ENCODE data around the gene CLCA4.

- TF ChIP-seq CTCF (IDR thresholded peaks at IDR 0.05; ENCODE audit: low read depth, low read length, missing input control): no peak
- TF ChIP-seq JUND (IDR thresholded peaks at IDR 0.05): no peak
- TF ChIP-seq EGR1 (IDR thresholded peaks at IDR 0.05; ENCODE audit: low read depth in 2 of 2): no peak
- TF ChIP-seq RXRA (IDR thresholded peaks at IDR 0.05): no peak
- TF ChIP-seq REST (IDR thresholded peaks at IDR 0.05): no peak
- no peak for TF ChIP-seq TAF1 (conservative IDR thresholded peaks at IDR 0.05)
- TF ChIP-seq MAX (IDR thresholded peaks at IDR 0.05): no peak
- TF ChIP-seq HNF4G (IDR thresholded peaks at IDR 0.05): no peak
- TF ChIP-seq RAD21 (IDR thresholded peaks at IDR 0.05): no peak
- no peak for TF ChIP-seq FOXA1 (IDR thresholded peaks at IDR 0.05)
- TF ChIP-seq SP1 (IDR thresholded peaks at IDR 0.05): no peak
- no peak for TF ChIP-seq GABPA (IDR thresholded peaks at IDR 0.05 in 1 of 2, conservative IDR thresholded peaks at IDR 0.05 in 1 of 2)
- TF ChIP-seq NR2F2 (IDR thresholded peaks at IDR 0.05): no peak
- TF ChIP-seq YY1 (IDR thresholded peaks at IDR 0.05): no peak
Measured at GRCh38 chr1:86546787-86547221, at the start of gene CLCA4.
